H1 (cell line): ENCODE results near the gene ARTN. TPM values are rescaled to one million over a fixed set of nuclear protein-coding genes. Genes with fewer than 3 reads are reported as not detected.

Experiments
- CTCF ChIA-PET: fragments of 300-600 bp; sonication (Branson Sonifier 250); formaldehyde crosslinking; loops from one replicate; lab custom pipeline; 2021; ENCODE audit not compliant: partially characterized antibody; lab: Charles Lee
- POLR2A ChIA-PET: fragments of 300-600 bp; sonication (Branson Sonifier 250); formaldehyde crosslinking; loops from one replicate; lab custom pipeline; 2021; ENCODE audit warnings: inconsistent platforms; ENCODE audit not compliant: partially characterized antibody; lab: Charles Lee
- DNase-seq, 2 experiments: peaks; one replicate each; pipeline versions ENCODE4 v3.0.0 to v3.0.0-alpha.2; 2010 to 2022; ENCODE audit warnings: low spot score in 2 of 2, low read depth in 1 of 2, mixed read lengths in 1 of 2
- FAIRE-seq: peaks from 2 replicates; lab custom pipeline; 2011; peaks lifted over from hg19 to GRCh38; lab: Jason Lieb, UNC
- H2AFZ ChIP-seq: 2 replicates; pipeline ENCODE4 v1.8.1; 2012; ENCODE audit warnings: low read length, inconsistent platforms
- H2AK5ac ChIP-seq: 2 replicates; pipeline ENCODE4 v1.6.1; 2013; ENCODE audit warnings: low read depth, low read length
- H2BK120ac ChIP-seq: replicated peaks from 2 replicates; pipeline ENCODE3; 2013; ENCODE audit warnings: low read depth, low read length, inconsistent platforms
- H2BK12ac ChIP-seq: 2 replicates; pipeline ENCODE4 v1.6.1; 2013; ENCODE audit warnings: low read depth, low read length
- H2BK15ac ChIP-seq: 2 replicates; pipeline ENCODE4 v1.6.1; 2013; ENCODE audit warnings: low read length
- H2BK20ac ChIP-seq: 2 replicates; pipeline ENCODE4 v1.6.1; 2013; ENCODE audit warnings: low read length
- H2BK5ac ChIP-seq: 2 replicates; pipeline ENCODE4 v1.6.1; 2013; ENCODE audit warnings: low read depth, low read length
- H3K14ac ChIP-seq: 2 replicates; pipeline ENCODE4 v1.6.1; 2013; ENCODE audit warnings: inconsistent platforms; ENCODE audit not compliant: insufficient read length
- H3K18ac ChIP-seq: 2 replicates; pipeline ENCODE4 v1.6.1; 2013; ENCODE audit warnings: low read length; ENCODE audit errors: extremely low read depth
- H3K23ac ChIP-seq: 2 replicates; pipeline ENCODE4 v1.6.1; 2013; ENCODE audit warnings: inconsistent platforms; ENCODE audit not compliant: insufficient read length
- H3K23me2 ChIP-seq: 2 replicates; pipeline ENCODE4 v1.6.1; 2013; ENCODE audit warnings: low read depth, low read length
- H3K27ac ChIP-seq: 2 replicates; pipeline ENCODE4 v1.6.1; 2011; ENCODE audit warnings: low read depth, low read length, inconsistent platforms
- H3K27me3 ChIP-seq, 4 experiments: replicated peaks in 1 of 4; 1 replicate in 1 of 4; 2 replicates in 3 of 4; pipeline versions ENCODE4 v1.6.1 to v1.8.1; 2011 to 2013; ENCODE audit warnings: low read length in 3 of 4, mild to moderate bottlenecking in 3 of 4, inconsistent platforms in 2 of 4, mixed read lengths in 2 of 4, moderate library complexity in 1 of 4; ENCODE audit not compliant: control insufficient read depth in 3 of 4, insufficient read depth in 3 of 4; ENCODE audit errors: extremely low read depth in 1 of 4
- H3K36me3 ChIP-seq, 4 experiments: 2 replicates each; pipeline versions ENCODE4 v1.6.1 to v1.8.1; 2011 to 2013; ENCODE audit warnings: mild to moderate bottlenecking in 4 of 4, low read length in 3 of 4, moderate library complexity in 2 of 4, control low read depth in 1 of 4, inconsistent platforms in 1 of 4; ENCODE audit not compliant: insufficient read depth in 4 of 4, control insufficient read depth in 2 of 4
- H3K4ac ChIP-seq: replicated peaks from 2 replicates; pipeline ENCODE3; 2013; ENCODE audit warnings: low read length, low read depth, mixed read lengths, inconsistent platforms; ENCODE audit not compliant: insufficient read length
- H3K4me1 ChIP-seq, 4 experiments: replicated peaks in 1 of 4; 1 replicate in 1 of 4; 2 replicates in 3 of 4; pipeline versions ENCODE4 v1.6.1 to v1.8.1; 2011 to 2013; ENCODE audit warnings: low read length in 3 of 4, inconsistent platforms in 2 of 4, mixed read lengths in 1 of 4; ENCODE audit not compliant: insufficient read depth in 4 of 4, control insufficient read depth in 3 of 4
- H3K4me2 ChIP-seq, 2 experiments: 2 replicates each; pipeline versions ENCODE4 v1.6.1 to v1.8.1; 2011 to 2013; ENCODE audit warnings: low read depth in 2 of 2, low read length in 2 of 2, control low read depth in 1 of 2, inconsistent platforms in 1 of 2, mild to moderate bottlenecking in 1 of 2; ENCODE audit not compliant: insufficient read depth in 1 of 2
- H3K4me3 ChIP-seq, 4 experiments: fragments of 200-600, 300-600 bp in 1 of 4; sonication (generic), shearing (Covaris generic), sonication (Bioruptor Twin) in 1 of 4; 2 replicates each; pipeline versions ENCODE4 v1.5.1 to v1.8.1; 2011 to 2016; ENCODE audit warnings: low read length in 4 of 4, low read depth in 3 of 4, control low read depth in 2 of 4, inconsistent platforms in 2 of 4, mild to moderate bottlenecking in 2 of 4, mixed read lengths in 1 of 4, moderate library complexity in 1 of 4; ENCODE audit not compliant: insufficient read depth in 2 of 4; ENCODE audit errors: extremely low read depth in 1 of 4
- H3K56ac ChIP-seq: replicated peaks from 2 replicates; pipeline ENCODE3; 2013; ENCODE audit warnings: low read depth, mild to moderate bottlenecking, mixed read lengths, low read length, inconsistent platforms; ENCODE audit not compliant: insufficient read length
- H3K79me1 ChIP-seq: 2 replicates; pipeline ENCODE4 v1.6.1; 2013; ENCODE audit warnings: low read depth, low read length, control low read depth
- H3K79me2 ChIP-seq, 2 experiments: 2 replicates each; pipeline versions ENCODE4 v1.6.1 to v1.8.1; 2012 to 2013; ENCODE audit warnings: low read length in 2 of 2, mild to moderate bottlenecking in 2 of 2, inconsistent platforms in 1 of 2; ENCODE audit not compliant: insufficient read depth in 2 of 2, control insufficient read depth in 1 of 2
- H3K9ac ChIP-seq, 4 experiments: replicated peaks in 1 of 4; 1 replicate in 1 of 4; 2 replicates in 3 of 4; pipeline versions ENCODE4 v1.6.1 to v1.8.1; 2011 to 2013; ENCODE audit warnings: low read depth in 3 of 4, low read length in 3 of 4, control low read depth in 2 of 4, mild to moderate bottlenecking in 2 of 4, moderate library complexity in 2 of 4, inconsistent platforms in 1 of 4; ENCODE audit errors: extremely low read depth in 1 of 4
- H3K9me3 ChIP-seq, 2 experiments: 2 replicates each; pipeline versions ENCODE4 v1.6.1 to v1.8.1; 2012 to 2013; ENCODE audit warnings: mild to moderate bottlenecking in 2 of 2, moderate library complexity in 2 of 2, control low read depth in 1 of 2, inconsistent platforms in 1 of 2, low read depth in 1 of 2, low read length in 1 of 2, mixed read lengths in 1 of 2; ENCODE audit not compliant: insufficient read depth in 2 of 2
- H4K20me1 ChIP-seq, 2 experiments: replicated peaks in 1 of 2; 2 replicates each; pipeline versions ENCODE3 to v1.8.1; 2011 to 2013; ENCODE audit warnings: inconsistent platforms in 2 of 2, low read length in 2 of 2, mild to moderate bottlenecking in 1 of 2; ENCODE audit not compliant: insufficient read depth in 2 of 2, control insufficient read depth in 1 of 2
- H4K5ac ChIP-seq: 2 replicates; pipeline ENCODE4 v1.6.1; 2013; ENCODE audit warnings: low read length, low read depth, mixed read lengths, inconsistent platforms; ENCODE audit not compliant: insufficient read length
- H4K8ac ChIP-seq: 2 replicates; pipeline ENCODE4 v1.8.0; 2013; ENCODE audit warnings: mild to moderate bottlenecking, moderate library complexity, low read length, inconsistent platforms; ENCODE audit not compliant: insufficient read depth; ENCODE audit errors: extremely low read depth
- H4K91ac ChIP-seq: replicated peaks from 2 replicates; pipeline ENCODE3; 2013; ENCODE audit warnings: low read length, mixed read lengths, inconsistent platforms; ENCODE audit not compliant: insufficient read length
- ATF3 ChIP-seq: IDR thresholded peaks from 2 replicates; pipeline ENCODE4 v1.6.1; 2011; ENCODE audit warnings: low read depth, mild to moderate bottlenecking, low read length; ENCODE audit not compliant: insufficient read depth
- PHF8 ChIP-seq: fragments of 200-600 bp; sonication (generic); conservative IDR thresholded peaks from 2 replicates; pipeline ENCODE4 v1.7.1; 2012; ENCODE audit warnings: low read depth, mild to moderate bottlenecking, inconsistent platforms, low read length, moderate library complexity
- RFX5 ChIP-seq: IDR thresholded peaks from 2 replicates; pipeline ENCODE4 v1.6.1; 2011; ENCODE audit warnings: low read depth, low read length, improper control_type of control experiment, borderline replicate concordance
- SAP30 ChIP-seq: fragments of 300-600 bp; sonication (generic); IDR thresholded peaks from 2 replicates; pipeline ENCODE4 v1.7.1; 2012; ENCODE audit warnings: low read length, moderate library complexity, mild to moderate bottlenecking, inconsistent platforms; ENCODE audit not compliant: insufficient read depth, insufficient replicate concordance
- SP4 ChIP-seq: IDR thresholded peaks from 2 replicates; pipeline ENCODE4 v1.6.1; 2012; ENCODE audit warnings: low read length, inconsistent platforms
- WGBS, 2 experiments: shearing (Covaris generic) in 1 of 2; methylation state at CpG; one replicate each; pipeline versions ENCODE4 v1.1.6 to v1.1.7; 2013 to 2015; ENCODE audit warnings: low lambda C conversion rate in 2 of 2, mixed read lengths in 2 of 2, inconsistent platforms in 1 of 2, low coverage in 1 of 2, missing lambda C conversion rate in 1 of 2; ENCODE audit not compliant: insufficient replicate concordance in 2 of 2, insufficient coverage in 1 of 2, insufficient read length in 1 of 2; ENCODE audit errors: extremely low coverage in 1 of 2, missing lambda C conversion rate in 1 of 2; 5-methylcytosine and 5-hydroxymethylcytosine counted together
- polyA plus RNA-seq, 7 experiments: library from polyadenylated mRNA; depleted of rRNA in 3 of 7; stranded (reverse) in 5 of 7; unstranded in 2 of 7; fragments of >200 nt in 5 of 7; fragments of 200-250 nt in 2 of 7; gene quantifications; 1 replicate in 5 of 7; 2 replicates in 1 of 7; 4 replicates in 1 of 7; pipeline versions ENCODE4 v1.2.1 to v1.2.3, GENCODE V29; 2011 to 2013; ENCODE audit warnings: missing spikeins in 2 of 7, mixed read lengths in 2 of 7
- total RNA-seq: library from RNA; stranded (reverse); fragmentation: NEBNext Ultra II Directional; extraction: Animal tissue kit (Norgen Biotek cat#: 25700); gene quantifications from 2 replicates; pipeline ENCODE4 v1.2.1, GENCODE V29; 2021

Gene ARTN
- total and polyA plus RNA-seq, 2 of the 8 experiments (the other 6 are each of a cell fraction or from before 2014, with no cell fraction given), result 13.5 to 22.7 TPM

GRCh38 chr1:43960798-43961197 is 27.2 kb downstream of the ARTN start:
- Histone ChIP-seq H3K4me1 (no peaks in the 10 kb centered on the region), H3K4me2 (no peak overlapping the region), H2BK15ac (no peak overlapping the region), H2AK5ac (no peak overlapping the region), H3K4ac (no peak overlapping the region), H3K4me3 (no peak overlapping the region), H4K20me1 (peaks cover 0 to 1% of the 10 kb centered on the region in 2 experiments), H3K79me2 (no peaks in the 10 kb centered on the region), H2AFZ (no peak overlapping the region), H4K5ac (no peak overlapping the region), H3K27me3 (no peaks in the 10 kb centered on the region), H3K27ac (no peak overlapping the region), H3K9me3 (no peaks in the 10 kb centered on the region), H2BK20ac (no peak overlapping the region), H3K79me1 (no peaks in the 10 kb centered on the region), H4K8ac (no peak overlapping the region), H3K14ac (no peak overlapping the region), H3K56ac (no peak overlapping the region), H3K23ac (no peak overlapping the region), H3K18ac (no peak overlapping the region), H2BK120ac (no peak overlapping the region), H3K9ac (no peak overlapping the region), H2BK12ac (no peak overlapping the region), H3K36me3 (peaks cover 3 to 14% (median 8%) of the 10 kb centered on the region in 4 experiments; a peak in 4 of 8 replicates), H4K91ac (no peak overlapping the region), H2BK5ac (no peak overlapping the region), H3K23me2 (peaks cover 5% of the 10 kb centered on the region; the same call in 1 of the 2 replicates)
- TF ChIP-seq SAP30 (no peak), RFX5 (no peak), ATF3 (no peak), PHF8 (no peak), SP4 (no peak)
- no peak for DNase-seq
- CTCF ChIA-PET, result interaction anchor here (0.7 to 2.7 kb wide), 4 partner anchors 13 to 197 kb away, joined by 3 to 12 read pairs (median 6); partner anchors contain the start of gene ARTN
- WGBS, 2 experiments, result 92% methylated on average over 7 of the region's 8 CpGs; no CpG with 5 or more reads in 1 of the 2 experiments
- no peak for FAIRE-seq
- POLR2A ChIA-PET, result no interaction called here
